B cell (primary cell): ENCODE data around the gene WFS1. TPM values are rescaled to one million over a fixed set of nuclear protein-coding genes. Genes with fewer than 3 reads are reported as not detected.

Experiments used
- ATAC-seq: fragments of 200-7000 bp; cut with Tn5 transposase; one replicate; pipeline ENCODE4 v1.10.0; 2021; ENCODE audit warnings: low read depth, mild to moderate bottlenecking, moderate number of reproducible peaks, moderate library complexity
- CTCF ChIA-PET: fragments of 350-600 bp; sonication (Branson Sonifier 250); formaldehyde crosslinking; loops from one replicate; lab custom pipeline; 2021; ENCODE audit warnings: antibody characterized with exemption, inconsistent platforms; lab: Charles Lee
- POLR2A ChIA-PET: fragments of 350-600 bp; sonication (Branson Sonifier 250); formaldehyde crosslinking; loops from one replicate; lab custom pipeline; 2021; ENCODE audit warnings: antibody characterized with exemption; lab: Charles Lee
- DNase-seq: peaks from one replicate; pipeline ENCODE4 v3.0.0; 2013
- H2AFZ ChIP-seq: 2 replicates; pipeline ENCODE4 v1.6.1; 2012; ENCODE audit warnings: mild to moderate bottlenecking, low read depth, low read length; ENCODE audit not compliant: insufficient read depth, poor library complexity, severe bottlenecking
- H3K27ac ChIP-seq, 2 donors: 1 replicate in 1 of 2; 2 replicates in 1 of 2; pipeline ENCODE4 v1.5.1; 2012 to 2013; ENCODE audit warnings: low read length in 2 of 2, mild to moderate bottlenecking in 2 of 2, moderate library complexity in 1 of 2
- H3K27me3 ChIP-seq, 4 experiments: fragments of 200-600 bp in 1 of 4; sonication (generic) in 1 of 4; replicated peaks in 1 of 4; 1 replicate in 2 of 4; 2 replicates in 2 of 4; pipeline versions ENCODE4 v1.6.1 to v1.7.0; 2013 to 2016; ENCODE audit warnings: low read length in 3 of 4, mild to moderate bottlenecking in 2 of 4, mixed read lengths in 1 of 4, moderate library complexity in 1 of 4; ENCODE audit not compliant: insufficient read depth in 4 of 4, control insufficient read depth in 3 of 4; ENCODE audit errors: control extremely low read depth in 1 of 4
- H3K36me3 ChIP-seq, 2 experiments: replicated peaks in 1 of 2; 1 replicate in 1 of 2; 2 replicates in 1 of 2; pipeline versions ENCODE4 v1.6.1 to v1.7.1; 2013; ENCODE audit warnings: low read length in 1 of 2; ENCODE audit not compliant: insufficient read depth in 2 of 2, control insufficient read depth in 1 of 2; ENCODE audit errors: control extremely low read depth in 1 of 2, extremely low read depth in 1 of 2
- H3K4me1 ChIP-seq, 2 donors: fragments of 200-600 bp in 1 of 2; sonication (generic) in 1 of 2; 1 replicate in 1 of 2; 2 replicates in 1 of 2; pipeline versions ENCODE4 v1.5.1 to v1.6.1; 2013 to 2017; ENCODE audit warnings: low read length in 2 of 2; ENCODE audit not compliant: control insufficient read depth in 2 of 2, insufficient read depth in 2 of 2
- H3K4me2 ChIP-seq: replicated peaks from 2 replicates; pipeline ENCODE3; 2012; ENCODE audit warnings: mild to moderate bottlenecking, low read depth, low read length; ENCODE audit not compliant: poor library complexity, severe bottlenecking
- H3K4me3 ChIP-seq, 5 experiments: fragments of 200-600 bp in 1 of 5; sonication (generic) in 1 of 5; 1 replicate in 3 of 5; 2 replicates in 2 of 5; pipeline versions ENCODE4 v1.5.1 to v1.7.0; 2011 to 2016; ENCODE audit warnings: low read length in 4 of 5, mild to moderate bottlenecking in 4 of 5, low read depth in 2 of 5, control low read depth in 1 of 5, moderate library complexity in 1 of 5; ENCODE audit not compliant: insufficient read depth in 1 of 5; ENCODE audit errors: control extremely low read depth in 1 of 5, extremely low read depth in 1 of 5
- H3K79me2 ChIP-seq: fragments of 200-600 bp; sonication (generic); one replicate; pipeline ENCODE4 v1.6.0; 2016; ENCODE audit warnings: low read length; ENCODE audit not compliant: control insufficient read depth, insufficient read depth
- H3K9ac ChIP-seq: fragments of 200-600 bp; sonication (generic); 2 replicates; pipeline ENCODE4 v1.6.1; 2017; ENCODE audit warnings: mild to moderate bottlenecking, low read length, moderate library complexity
- H3K9me3 ChIP-seq, 3 donors: one replicate each; pipeline versions ENCODE4 v1.6.1 to v1.7.1; 2013; ENCODE audit warnings: low read length in 2 of 3; ENCODE audit not compliant: control insufficient read depth in 2 of 3, insufficient read depth in 1 of 3; ENCODE audit errors: control extremely low read depth in 1 of 3
- H4K20me1 ChIP-seq: 2 replicates; pipeline ENCODE4 v1.6.0; 2012; ENCODE audit warnings: mild to moderate bottlenecking, low read length; ENCODE audit not compliant: insufficient read depth, control insufficient read depth, poor library complexity, severe bottlenecking
- H3K27ac Mint-ChIP-seq: one replicate; pipeline ENCODE4 v1.8.0; 2021; ENCODE audit warnings: mixed read lengths
- H3K27me3 Mint-ChIP-seq: one replicate; pipeline ENCODE4 v1.8.0; 2021; ENCODE audit warnings: mixed read lengths
- H3K4me1 Mint-ChIP-seq: one replicate; pipeline ENCODE4 v1.8.0; 2021; ENCODE audit warnings: mixed read lengths
- H3K4me3 Mint-ChIP-seq: one replicate; pipeline ENCODE4 v1.8.0; 2021; ENCODE audit warnings: mixed read lengths
- H3K9me3 Mint-ChIP-seq: one replicate; pipeline ENCODE4 v1.8.0; 2022; ENCODE audit warnings: mixed read lengths; ENCODE audit not compliant: insufficient read depth
- CTCF ChIP-seq: fragments of 200-600 bp; IDR thresholded peaks from one replicate; pipeline ENCODE4 v1.8.0; 2022; ENCODE audit warnings: antibody characterized with exemption, mild to moderate bottlenecking
- EZH2 ChIP-seq: IDR thresholded peaks from 2 replicates; pipeline ENCODE4 v1.6.1; 2012; ENCODE audit warnings: borderline replicate concordance, low read depth, mild to moderate bottlenecking, moderate library complexity, low read length; ENCODE audit not compliant: insufficient read depth, poor library complexity, severe bottlenecking
- WGBS: methylation state at CpG from one replicate; pipeline ENCODE4 v1.1.5; 2013; ENCODE audit warnings: missing lambda C conversion rate; ENCODE audit not compliant: insufficient coverage; 5-methylcytosine and 5-hydroxymethylcytosine counted together
- intact Hi-C: fragments of 100-400 bp; cut with micrococcal nuclease; formaldehyde crosslinking; loops from one replicate; pipeline ENCODE4 v1.10.0; 2022
- polyA plus RNA-seq: library from polyadenylated mRNA; depleted of rRNA; stranded (reverse); fragments of >200 nt; gene quantifications from 2 replicates; pipeline ENCODE4 v1.2.3, GENCODE V29; 2012
- total RNA-seq, 2 donors: library from RNA; stranded (reverse); fragments of 120-200 nt in 1 of 2; gene quantifications; 1 replicate in 1 of 2; 2 replicates in 1 of 2; pipeline versions ENCODE4 v1.2.3 to v1.2.4, GENCODE V29; 2013 to 2022

The WFS1 gene
- total and polyA plus RNA-seq, 2 donors (not counting 1 experiment from before 2014, with no cell fraction given) = 5.8 to 6.7 TPM

GRCh38 chr4:6242271-6243029 is 27.2 kb upstream of the WFS1 start:
- no peak overlapping the region for H3K27ac ChIP-seq
- DNase-seq = no peak
- peaks cover 10% of the 10 kb centered on the region for H3K9me3 Mint-ChIP-seq
- H3K9ac ChIP-seq = no peak overlapping the region
- H3K4me1 ChIP-seq = no peaks in the 10 kb centered on the region
- no peak for ATAC-seq
- 80% methylated on average over 9 of the region's 12 CpGs for WGBS
- H3K79me2 ChIP-seq = no peaks in the 10 kb centered on the region
- no peak overlapping the region for H3K4me3 ChIP-seq
- H4K20me1 ChIP-seq = no peaks in the 10 kb centered on the region
- H3K9me3 ChIP-seq = peaks cover 0 to 32% (median 0%) of the 10 kb centered on the region in 3 donors
- intact Hi-C loops = no loop called here
- CTCF ChIA-PET = interaction anchor here (1.9 kb wide), 1 partner anchor 89 kb away, joined by 4 read pairs; no protein-coding TSS in a partner anchor
- POLR2A ChIA-PET = no interaction called here
- no peaks in the 10 kb centered on the region for H3K4me1 Mint-ChIP-seq
- H3K4me3 Mint-ChIP-seq = no peak overlapping the region
- H3K36me3 ChIP-seq = no peaks in the 10 kb centered on the region
- no peak overlapping the region for H2AFZ ChIP-seq
- H3K27ac Mint-ChIP-seq = no peak overlapping the region
- peaks cover 0 to 22% (median 3%) of the 10 kb centered on the region in 4 experiments for H3K27me3 ChIP-seq
- peaks cover 38% of the 10 kb centered on the region for H3K27me3 Mint-ChIP-seq
- no peak overlapping the region for H3K4me2 ChIP-seq
- TF ChIP-seq EZH2 = no peak
- no peak for TF ChIP-seq CTCF
